HG03280 (cell line): ENCODE data around the gene EEF1AKMT2.
A peak's percentile ranks its signal among the peaks of the same experiment; 100 is the strongest.

ENCODE experiments used
- ATAC-seq: cut with Tn5 transposase; IDR thresholded peaks from one replicate; pipeline ENCODE4 v1.9.1; 2021; ENCODE audit warnings: mild to moderate bottlenecking, moderate library complexity; ENCODE audit not compliant: unreplicated experiment

Gene EEF1AKMT2

DNA sequence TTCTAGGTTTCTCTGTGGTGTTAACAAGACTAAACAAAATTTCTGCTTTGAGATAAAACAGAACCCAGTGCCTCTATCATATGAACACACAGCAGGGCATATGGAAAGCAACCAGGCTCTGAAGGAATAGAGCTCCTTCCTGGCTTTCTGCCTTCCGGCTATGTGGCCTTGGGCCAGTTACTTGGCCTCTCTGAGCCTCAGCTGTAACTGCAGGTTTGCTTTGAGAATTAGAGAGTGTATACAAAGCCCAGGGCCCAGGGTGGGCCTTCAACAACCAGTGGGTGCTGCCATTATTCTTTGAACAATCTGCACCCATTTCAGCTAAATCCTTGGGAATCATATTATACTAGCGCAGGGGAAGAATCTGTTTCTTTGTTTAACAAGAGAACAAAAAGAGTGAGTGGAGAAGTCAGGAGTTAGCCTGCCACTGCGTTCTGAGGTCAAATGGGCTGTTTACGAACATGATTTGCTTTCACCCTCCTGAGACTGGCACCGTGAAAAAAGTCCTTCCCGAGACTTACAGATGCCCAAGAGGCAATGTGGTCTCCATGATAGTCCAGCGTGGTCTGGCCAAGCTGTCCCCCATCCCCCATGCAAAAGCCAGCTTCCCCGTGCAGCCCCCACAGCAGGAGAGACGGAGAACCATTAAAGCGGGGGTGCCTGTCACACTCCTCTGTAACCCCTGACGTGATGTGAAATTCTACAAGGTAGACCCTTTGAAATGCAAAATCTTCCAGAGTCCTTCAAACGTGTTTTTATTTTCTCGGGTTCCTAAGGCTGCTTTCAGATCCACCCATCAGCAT, 52.4 kb downstream of the EEF1AKMT2 start:
- no peak for ATAC-seq

DNA sequence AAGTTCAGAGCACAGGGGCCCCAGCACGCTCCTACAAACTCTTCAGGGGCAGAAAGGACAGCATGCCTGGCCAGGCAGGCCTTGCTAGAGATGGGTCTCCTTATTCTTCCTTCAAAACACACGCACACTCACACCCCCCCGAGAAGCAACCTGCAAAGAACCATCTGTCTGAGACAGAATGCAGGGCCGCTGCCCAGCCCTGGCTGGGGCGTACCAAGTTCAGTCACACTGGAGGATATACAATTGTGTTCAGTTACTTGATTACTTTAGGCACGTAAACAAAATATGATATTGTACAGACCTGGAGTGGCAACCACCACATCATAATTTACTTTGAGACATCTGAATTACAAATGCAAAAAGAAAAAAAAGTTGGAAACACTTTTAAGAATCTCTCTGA, 53.2 kb downstream of the EEF1AKMT2 start:
- ATAC-seq = no peak

DNA sequence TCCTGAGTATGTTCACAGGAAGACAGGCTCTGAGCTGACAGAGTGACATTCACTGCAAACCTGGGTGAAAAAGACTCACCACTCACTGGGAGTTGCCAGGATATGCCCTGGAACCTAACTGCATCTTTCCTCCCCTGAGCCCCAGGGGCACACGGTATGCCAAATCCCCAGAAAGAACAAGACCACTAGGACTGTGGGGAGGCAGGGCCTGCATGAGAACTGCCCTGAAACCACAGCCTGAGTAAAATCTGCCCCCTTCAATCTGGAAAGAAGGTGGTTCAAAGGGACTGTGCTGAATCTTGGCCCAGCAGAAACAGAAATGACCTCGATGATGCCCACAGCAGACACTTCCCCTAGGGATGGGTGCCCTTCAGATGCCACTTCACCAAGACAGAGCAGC, 54.0 kb downstream of the EEF1AKMT2 start:
- ATAC-seq = no peak

DNA sequence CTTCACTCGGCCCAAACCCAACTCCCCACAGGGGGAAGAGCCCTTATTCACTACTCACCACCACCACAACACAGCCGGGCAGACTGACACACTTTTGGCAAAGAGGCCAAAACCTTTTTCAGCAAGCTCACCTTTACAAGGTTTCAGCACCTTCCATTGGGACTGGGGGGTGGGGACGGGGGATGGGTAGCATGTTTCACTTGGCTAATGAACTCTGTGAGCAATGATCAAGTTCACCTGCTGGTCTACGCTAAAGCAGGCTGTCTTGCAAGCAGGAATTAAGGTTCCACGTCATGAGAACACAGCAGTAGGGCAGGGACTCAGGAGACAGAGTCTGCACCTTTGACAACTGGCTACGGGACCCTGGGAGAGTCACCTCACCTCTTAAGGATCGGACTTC, 54.5 kb downstream of the EEF1AKMT2 start:
- no peak for ATAC-seq

DNA sequence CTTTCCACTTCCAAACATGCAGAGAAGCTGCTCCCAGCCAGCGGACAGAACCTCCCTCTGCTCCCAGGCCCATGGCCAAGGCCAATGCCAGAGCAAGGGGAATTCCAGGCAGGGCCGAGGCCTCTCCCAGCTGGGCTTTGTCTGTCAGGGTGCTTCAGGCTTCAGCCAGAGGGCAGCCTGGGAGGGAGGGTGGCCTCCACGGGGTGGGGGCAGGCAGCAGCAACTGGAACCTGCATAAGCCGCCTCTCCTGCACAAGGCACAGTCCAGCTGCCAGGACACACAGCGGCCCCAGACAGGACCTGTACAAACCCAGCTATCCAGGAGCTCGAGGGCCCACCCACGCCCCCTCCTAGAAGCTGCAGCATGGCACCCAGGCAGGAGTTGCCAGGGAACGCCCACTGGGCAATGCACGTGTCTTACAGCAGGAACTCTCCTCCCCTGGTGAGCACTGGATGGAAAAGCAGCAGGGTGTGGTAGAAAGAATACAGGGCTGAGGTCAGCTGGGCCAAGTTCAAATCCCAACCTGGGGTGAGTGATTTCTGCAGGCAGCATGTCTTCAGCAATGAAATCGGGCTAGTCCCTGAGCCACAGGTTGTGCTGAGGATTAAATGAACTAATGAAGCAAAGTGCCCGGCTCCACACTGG, 55.1 kb downstream of the EEF1AKMT2 start:
- ATAC-seq = no peak

DNA sequence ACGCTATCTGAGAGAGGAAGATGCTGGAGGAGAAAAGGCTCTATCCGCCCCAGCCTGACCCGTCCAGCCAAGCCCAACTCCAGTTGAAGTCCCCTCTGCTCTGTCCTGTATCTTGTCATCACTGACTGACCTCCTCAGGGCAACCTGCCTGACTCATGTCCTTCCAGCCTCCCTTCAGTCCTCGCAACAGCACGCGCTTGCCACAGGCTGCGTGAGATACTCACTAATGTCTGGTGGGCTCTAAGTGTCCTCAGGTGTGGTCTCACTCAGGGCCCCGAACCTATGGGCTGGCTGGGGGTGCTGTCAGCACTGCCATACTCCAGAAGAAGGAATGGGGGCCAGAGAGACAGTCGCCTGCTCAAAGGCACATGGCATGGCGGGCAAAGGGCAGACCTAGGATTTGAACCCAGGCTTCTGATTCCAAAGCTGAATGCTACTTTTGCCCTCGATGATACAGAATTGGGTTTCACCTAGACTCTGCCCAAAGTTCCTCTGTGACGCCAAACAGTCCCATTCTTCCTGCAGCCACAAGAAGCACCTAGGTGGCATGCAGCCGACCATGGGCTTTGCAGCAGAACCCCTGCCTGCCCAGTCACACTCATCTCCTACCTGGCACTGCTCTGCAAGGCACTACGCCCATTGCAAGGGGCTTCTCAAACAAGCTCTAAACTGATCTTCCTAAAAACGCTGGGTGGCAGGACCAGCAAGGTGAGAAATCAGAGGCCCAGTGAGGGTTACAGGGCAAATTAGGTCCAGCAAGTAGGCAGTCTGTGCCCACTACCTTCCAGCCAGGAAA, 56.0 kb downstream of the EEF1AKMT2 start:
- ATAC-seq = no peak

DNA sequence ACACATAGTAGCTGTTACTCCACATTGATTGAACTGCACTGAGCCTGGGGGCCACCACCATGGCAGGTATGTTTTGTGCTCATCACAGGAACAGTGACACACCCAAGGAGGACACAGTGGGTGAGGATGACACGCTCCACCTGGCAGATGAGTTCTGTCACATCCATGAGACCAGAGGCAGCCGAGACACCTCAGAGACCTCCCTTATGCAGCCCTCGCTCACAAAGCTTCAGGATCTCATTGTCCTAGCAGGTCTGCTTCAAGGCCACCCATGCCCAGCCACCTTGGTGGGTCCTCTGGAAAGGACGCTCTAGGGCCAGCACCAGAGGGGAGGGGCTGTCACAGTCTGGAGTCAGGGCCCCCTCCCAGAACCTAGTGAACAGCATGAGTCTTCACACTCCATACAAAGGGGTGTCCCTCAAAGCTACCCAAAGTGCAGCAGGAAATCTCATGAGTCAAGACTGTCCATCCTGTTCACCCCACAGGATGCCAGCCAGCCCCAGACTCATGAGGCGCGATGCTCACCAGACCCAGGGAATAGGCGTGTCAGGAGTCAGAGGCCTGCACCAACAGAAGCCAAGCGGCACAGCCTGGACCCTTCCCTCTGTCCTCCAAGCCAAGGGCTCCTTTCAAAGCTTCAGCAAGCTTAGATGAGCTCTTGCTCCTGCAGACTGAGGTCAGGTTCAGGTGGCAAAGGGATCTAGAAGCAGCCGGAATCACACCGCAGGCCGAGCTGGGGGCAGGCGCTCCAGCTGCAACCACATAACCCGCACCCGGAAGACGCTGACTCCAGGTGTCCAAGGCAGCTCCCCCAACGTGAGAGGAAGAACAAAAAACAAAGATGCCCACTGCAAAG, 57.1 kb downstream of the EEF1AKMT2 start:
- no peak for ATAC-seq

DNA sequence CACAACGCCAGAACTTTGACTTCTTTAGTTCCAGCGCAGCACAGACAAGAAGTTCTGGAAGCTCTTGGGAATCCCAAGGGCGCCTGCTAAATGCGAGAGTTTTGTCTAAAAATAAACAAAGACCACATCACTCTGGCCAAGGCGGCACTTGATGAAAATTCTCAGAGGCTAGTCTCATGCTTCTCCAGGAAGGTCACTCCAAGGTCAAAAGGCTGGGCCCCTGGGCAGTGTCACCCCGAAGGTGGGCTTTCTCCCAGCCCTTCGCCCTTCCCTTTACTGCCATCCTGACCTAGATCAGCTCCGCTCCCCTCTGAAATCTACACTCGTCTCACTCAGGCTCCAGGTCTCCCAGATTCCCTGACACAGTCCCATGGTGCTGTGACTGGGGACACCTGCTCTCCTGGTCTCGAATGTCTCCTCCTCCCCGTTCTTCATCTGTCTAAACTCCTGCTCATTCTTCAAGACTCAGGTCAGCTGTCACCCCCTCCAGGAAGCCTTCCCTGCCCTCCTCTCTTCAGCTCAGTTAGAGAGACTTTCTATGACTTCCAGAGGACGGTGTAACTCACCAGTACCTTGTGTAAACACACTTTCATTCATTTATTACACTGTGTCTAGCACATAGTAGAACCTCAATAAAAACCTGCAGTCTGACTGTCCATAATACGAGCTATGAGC, 58.0 kb downstream of the EEF1AKMT2 start:
- no peak for ATAC-seq

DNA sequence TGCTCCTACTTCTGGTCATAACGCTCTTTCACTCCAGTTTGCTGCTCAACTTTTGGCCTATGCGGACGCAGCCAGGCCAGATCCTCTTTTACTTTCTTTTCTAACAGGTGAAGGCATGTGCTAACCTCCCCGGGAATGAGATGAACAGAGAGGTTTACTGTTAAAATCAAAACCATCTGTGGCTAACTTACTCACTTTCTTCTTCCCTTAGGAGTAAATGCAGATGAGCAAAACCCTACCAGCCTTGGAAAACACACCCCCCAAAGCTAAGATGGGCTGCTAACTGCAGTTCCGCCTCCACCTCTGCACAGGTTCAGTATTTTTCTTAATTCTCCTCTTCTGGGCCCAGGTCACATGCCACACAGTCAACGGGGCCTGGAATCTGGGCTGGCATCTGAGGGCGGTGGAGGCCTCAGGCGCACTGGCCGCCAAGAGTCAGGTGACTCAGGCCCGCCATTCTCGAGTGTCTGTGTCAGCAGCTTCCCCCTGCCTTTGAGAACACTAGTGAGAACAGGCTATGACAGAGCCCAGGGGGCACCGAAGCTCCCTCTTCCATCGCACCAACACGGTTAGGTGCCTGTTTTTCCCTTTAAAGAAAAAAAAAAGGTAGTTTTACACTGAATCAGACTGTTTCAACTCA, 58.6 kb downstream of the EEF1AKMT2 start:
- ATAC-seq = peak; percentile 67

DNA sequence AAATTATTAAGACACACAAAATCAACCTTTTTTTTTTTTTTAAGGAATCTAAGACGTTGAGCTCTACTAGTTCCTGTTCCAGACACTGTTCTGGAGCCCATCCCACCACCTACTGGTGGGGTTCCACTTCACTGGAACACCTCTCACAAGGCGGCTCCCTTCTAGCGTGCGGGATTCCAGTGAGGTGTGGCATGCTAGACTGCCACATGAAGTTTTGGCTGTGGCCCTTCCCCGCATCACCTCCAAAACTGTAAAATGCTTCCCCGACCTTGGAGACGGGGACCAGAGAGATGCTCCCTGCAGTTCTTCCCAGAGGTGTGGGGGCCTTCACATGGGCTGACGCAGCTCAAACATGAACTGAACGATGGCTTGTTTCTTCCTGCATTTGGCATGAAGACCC, 60.1 kb downstream of the EEF1AKMT2 start:
- no peak for ATAC-seq

DNA sequence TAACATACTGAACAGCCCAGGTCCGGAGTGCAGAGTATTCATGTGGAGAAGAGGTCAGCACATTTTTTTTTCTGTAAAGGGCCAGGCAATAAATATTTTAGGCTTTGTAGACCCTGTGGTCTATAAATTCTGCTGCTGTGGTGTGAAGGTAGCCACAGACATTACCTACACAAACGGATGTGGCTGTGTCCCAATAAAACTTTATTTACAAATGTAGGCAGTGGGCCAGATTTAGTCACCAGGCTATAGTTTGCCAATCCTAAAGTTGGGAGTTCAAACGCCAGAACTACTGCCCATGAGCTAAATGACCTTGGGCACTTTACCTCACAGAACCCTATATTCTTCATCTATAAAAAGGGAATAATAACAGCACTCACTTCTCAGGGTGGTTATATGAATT, 60.9 kb downstream of the EEF1AKMT2 start:
- ATAC-seq = no peak

DNA sequence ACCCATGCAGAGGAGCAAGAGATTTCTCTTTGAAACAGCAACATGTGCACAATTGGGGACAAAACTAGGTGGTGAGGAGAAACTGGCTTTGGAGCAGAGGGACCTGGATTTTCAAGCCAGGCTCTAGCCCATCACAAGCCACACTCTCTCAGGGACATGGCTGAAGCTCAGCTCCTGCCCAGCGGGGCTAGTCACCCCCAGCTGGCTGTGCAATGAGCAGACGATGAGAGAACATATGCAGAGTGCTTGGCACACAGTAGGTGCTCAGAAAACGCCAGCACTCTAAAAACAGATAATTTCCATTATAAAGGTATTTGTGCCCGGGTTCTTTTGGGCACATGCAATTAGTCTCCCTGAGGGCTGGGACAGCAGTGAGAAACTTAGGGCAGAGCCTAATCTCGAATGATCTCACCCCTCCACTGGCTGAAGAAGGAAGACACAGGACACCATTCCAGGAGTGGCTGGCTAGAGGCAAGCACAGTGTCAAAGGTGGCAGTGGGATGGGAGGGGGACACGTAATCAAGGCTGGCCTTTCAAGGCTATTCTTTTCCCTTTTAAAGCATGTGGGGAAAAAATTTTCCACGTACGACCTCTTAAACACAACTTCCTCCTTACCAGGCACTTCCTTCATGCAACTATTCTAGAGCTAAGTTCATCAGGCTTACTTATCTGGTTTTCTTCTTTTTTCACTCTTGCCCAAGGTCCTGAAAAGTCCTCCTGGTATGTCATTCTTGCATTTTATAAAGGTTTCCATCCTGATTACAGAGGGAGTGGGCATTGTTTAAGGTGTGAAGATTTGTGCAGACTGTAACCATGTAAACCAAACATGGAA, 62.6 kb downstream of the EEF1AKMT2 start:
- ATAC-seq = no peak

DNA sequence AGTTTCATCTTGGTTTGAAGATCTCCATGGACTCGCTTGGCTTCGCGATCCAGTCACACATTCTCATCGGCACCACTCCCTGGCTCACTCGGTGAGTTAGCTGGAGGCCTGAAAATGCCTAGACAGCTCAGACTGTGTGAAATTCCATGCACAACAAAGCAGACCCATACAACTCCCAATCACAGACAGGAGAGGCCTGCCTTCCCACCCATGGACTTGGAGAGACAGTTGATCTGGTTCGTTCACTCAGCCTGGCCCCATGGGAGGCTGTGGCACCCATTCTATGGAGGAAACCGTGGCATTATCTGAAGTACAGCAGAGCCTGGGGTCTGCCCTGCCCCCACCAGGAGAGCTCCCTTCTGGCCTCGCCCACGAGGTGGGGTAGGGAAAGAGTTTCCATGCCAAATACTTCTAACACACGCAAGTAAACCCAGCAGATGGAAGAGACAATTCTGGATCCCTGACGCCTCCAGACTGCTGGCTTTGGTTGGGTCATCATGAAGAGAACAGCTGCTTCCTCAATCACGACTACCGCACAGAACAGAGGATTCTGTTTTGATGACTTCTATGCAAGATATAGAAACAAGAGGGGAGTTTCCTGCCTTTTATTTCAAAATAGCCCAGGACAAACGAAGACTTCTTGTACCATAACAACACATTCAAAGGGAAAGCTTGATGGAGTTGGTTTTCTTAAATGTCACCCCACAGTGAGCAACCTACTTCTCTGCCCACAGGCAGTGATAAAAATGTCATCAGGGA, 63.4 kb downstream of the EEF1AKMT2 start:
- ATAC-seq = no peak

DNA sequence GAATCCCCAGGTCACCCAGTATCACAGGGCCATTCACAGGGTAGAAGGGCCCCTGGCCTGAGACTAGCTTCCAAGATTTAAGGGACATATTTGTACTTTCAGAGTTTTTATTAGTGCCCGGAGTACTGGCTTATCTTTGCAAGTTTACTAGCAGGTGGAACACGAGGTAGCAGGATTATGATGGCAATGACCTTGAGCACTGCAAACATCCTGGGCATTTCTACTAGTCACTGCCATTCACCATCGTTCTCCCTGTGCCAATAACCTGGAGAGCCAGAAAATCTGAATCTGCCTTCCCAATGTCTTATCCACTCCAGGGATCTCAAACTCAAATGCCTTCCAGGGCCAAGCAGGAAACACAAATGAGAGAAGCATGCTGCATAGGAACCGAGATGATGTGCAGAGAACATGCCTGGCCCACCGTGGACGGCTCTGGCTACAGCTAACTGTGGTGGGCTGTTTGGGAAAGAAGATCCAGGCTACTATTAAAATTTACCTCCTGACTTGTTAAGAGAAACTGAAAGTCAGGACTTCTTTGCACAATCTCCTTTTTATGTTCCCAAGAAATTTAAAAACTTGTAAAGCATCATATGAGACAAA, 64.2 kb downstream of the EEF1AKMT2 start:
- no peak for ATAC-seq

DNA sequence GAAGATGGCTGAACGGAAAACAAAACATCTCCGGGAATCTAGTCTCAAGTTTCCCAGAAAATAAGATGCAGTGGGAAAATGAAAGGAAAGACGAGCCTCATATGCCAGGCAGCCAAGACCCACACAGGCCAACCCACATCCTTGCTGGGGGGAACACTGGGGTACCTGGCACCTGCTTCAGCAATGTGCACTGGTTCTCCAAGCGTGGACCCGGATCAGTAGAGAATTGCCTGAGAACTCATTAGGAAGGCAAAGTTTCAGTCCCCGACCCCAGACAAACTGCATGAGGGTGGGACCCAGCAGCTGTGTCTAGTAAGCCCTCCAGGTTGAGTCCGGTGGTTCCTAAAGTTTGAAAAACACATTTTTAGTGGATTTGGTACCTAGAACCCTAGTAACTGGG, 65.9 kb downstream of the EEF1AKMT2 start:
- ATAC-seq = no peak

DNA sequence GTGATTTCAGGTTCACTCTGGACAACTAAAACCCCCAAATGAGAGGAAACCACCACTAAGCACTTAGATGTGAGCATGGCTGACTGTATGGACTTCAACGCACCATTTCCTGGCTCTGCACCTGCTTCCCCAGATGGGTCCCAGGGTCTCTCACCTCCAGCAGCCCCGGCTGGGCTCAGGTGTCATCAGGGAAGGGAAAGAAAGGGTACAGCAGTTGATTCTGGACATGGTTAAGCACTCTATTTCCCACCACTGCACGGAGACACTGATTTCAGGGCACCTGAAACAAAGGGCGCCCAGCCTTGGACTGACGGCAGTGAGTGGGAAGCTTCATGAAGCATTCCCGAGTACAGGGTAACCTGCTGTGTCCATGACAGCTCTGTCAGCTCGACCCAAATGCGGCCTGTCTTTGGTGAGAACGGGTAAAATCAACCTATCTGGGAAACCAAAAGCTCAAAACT, 66.5 kb downstream of the EEF1AKMT2 start:
- no peak for ATAC-seq

DNA sequence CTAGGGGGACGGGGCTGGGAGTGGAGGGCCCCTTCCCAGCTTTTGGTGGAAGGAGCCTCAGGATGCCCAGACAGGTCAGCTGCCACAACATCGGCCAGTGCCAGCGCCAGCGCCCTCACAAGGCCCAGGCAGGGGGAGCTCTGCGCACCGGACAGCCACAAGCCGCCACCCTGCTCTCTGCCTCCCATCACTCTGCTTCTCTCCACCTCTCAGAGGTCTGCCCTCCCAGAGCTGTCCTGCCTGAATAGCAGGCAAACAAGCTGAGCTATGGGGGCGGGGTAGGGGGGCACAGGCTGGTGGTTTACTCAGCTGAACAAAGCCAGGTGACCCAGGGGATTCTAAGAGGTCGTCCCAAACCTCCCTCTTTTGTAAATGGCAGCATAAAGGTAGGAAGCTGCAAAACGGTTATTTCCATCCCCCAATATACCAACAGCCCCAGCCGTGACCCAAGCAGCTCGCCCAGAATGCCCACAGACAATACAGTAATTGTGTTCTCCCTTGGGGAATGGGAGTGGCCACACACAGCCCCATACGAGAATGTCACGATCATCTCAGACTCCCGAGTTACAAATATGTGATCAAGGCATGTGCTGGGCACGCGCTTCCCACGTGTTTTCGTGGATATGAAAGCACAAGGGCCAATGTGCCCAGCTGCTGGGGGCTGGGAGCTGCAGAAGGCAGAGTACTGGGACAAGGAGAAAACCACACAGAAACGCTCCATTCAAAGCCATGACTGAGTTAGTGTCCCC, 67.2 kb downstream of the EEF1AKMT2 start:
- no peak for ATAC-seq
